ENCODE data around the gene HMCES.

HMCES gene

DNA sequence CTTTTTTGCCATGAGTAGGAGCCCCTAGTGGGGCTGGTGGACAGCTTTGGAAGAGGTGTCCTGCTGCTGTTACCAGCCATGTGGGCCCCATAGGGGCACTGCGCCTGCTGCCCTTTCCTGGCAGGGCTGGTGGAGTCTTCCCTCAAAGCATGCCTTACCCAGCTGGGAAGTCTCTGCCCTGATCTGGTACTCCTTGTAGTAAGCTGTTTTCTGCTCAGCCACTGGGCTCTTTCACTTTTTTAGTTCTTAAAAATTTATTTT lies 26.2 kb downstream of the HMCES start:
- no peak for TF ChIP-seq TOX (CRISPR knock-in tag; IDR thresholded peaks at IDR 0.05; ENCODE audit: borderline replicate concordance)
- no peak for TF ChIP-seq TCF4 (CRISPR knock-in tag; IDR thresholded peaks at IDR 0.05; ENCODE audit: borderline replicate concordance)
- no peak for TF ChIP-seq ZFP3 (CRISPR knock-in tag; IDR thresholded peaks at IDR 0.05)
- no peak for TF ChIP-seq ARNTL (CRISPR knock-in tag; IDR thresholded peaks at IDR 0.05; ENCODE audit: borderline replicate concordance, low read depth)
- TF ChIP-seq, protein P1, sequence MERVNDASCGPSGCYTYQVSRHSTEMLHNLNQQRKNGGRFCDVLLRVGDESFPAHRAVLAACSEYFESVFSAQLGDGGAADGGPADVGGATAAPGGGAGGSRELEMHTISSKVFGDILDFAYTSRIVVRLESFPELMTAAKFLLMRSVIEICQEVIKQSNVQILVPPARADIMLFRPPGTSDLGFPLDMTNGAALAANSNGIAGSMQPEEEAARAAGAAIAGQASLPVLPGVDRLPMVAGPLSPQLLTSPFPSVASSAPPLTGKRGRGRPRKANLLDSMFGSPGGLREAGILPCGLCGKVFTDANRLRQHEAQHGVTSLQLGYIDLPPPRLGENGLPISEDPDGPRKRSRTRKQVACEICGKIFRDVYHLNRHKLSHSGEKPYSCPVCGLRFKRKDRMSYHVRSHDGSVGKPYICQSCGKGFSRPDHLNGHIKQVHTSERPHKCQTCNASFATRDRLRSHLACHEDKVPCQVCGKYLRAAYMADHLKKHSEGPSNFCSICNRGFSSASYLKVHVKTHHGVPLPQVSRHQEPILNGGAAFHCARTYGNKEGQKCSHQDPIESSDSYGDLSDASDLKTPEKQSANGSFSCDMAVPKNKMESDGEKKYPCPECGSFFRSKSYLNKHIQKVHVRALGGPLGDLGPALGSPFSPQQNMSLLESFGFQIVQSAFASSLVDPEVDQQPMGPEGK (CRISPR knock-in tag; IDR thresholded peaks at IDR 0.05; ENCODE audit: borderline replicate concordance) = no peak
- no peak for TF ChIP-seq OSR1 (CRISPR knock-in tag; IDR thresholded peaks at IDR 0.05)
- TF ChIP-seq BACH2 (CRISPR knock-in tag; IDR thresholded peaks at IDR 0.05; ENCODE audit: borderline replicate concordance) = no peak
- no peak for TF ChIP-seq PPARA (CRISPR knock-in tag; IDR thresholded peaks at IDR 0.05; ENCODE audit: borderline replicate concordance)
- no peak for ATAC-seq

GRCh38 chr3:129305592-129306091 lies 27.0 kb downstream of the HMCES start:
- no peak for ATAC-seq
- TF ChIP-seq, protein P2, sequence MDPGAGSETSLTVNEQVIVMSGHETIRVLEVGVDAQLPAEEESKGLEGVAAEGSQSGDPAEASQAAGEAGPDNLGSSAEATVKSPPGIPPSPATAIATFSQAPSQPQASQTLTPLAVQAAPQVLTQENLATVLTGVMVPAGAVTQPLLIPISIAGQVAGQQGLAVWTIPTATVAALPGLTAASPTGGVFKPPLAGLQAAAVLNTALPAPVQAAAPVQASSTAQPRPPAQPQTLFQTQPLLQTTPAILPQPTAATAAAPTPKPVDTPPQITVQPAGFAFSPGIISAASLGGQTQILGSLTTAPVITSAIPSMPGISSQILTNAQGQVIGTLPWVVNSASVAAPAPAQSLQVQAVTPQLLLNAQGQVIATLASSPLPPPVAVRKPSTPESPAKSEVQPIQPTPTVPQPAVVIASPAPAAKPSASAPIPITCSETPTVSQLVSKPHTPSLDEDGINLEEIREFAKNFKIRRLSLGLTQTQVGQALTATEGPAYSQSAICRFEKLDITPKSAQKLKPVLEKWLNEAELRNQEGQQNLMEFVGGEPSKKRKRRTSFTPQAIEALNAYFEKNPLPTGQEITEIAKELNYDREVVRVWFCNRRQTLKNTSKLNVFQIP (CRISPR knock-in tag; IDR thresholded peaks at IDR 0.05; ENCODE audit: borderline replicate concordance, low read depth) = no peak
- no peak for TF ChIP-seq SNAI2 (CRISPR knock-in tag; IDR thresholded peaks at IDR 0.05)
- TF ChIP-seq ZNF8 (CRISPR knock-in tag; IDR thresholded peaks at IDR 0.05) = no peak
- no peak for TF ChIP-seq CSRNP3 (CRISPR knock-in tag; IDR thresholded peaks at IDR 0.05)
- no peak for TF ChIP-seq ISL1 (CRISPR knock-in tag; IDR thresholded peaks at IDR 0.05)
- no peak for TF ChIP-seq ZC3H10 (CRISPR knock-in tag; IDR thresholded peaks at IDR 0.05)
- TF ChIP-seq GLIS3 (CRISPR knock-in tag; IDR thresholded peaks at IDR 0.05) = no peak
- no peak for TF ChIP-seq ZNF565 (CRISPR knock-in tag; conservative IDR thresholded peaks at IDR 0.05; ENCODE audit: low read depth)
- TF ChIP-seq, protein P1 (CRISPR knock-in tag; IDR thresholded peaks at IDR 0.05; ENCODE audit: borderline replicate concordance) = no peak
- no peak for TF ChIP-seq BACH2 (CRISPR knock-in tag; IDR thresholded peaks at IDR 0.05; ENCODE audit: borderline replicate concordance)
- no peak for TF ChIP-seq ZFP3 (CRISPR knock-in tag; IDR thresholded peaks at IDR 0.05)
- TF ChIP-seq OSR1 (CRISPR knock-in tag; IDR thresholded peaks at IDR 0.05) = no peak
- TF ChIP-seq PPARA (CRISPR knock-in tag; IDR thresholded peaks at IDR 0.05; ENCODE audit: borderline replicate concordance) = no peak
- no peak for TF ChIP-seq RARB (CRISPR knock-in tag; IDR thresholded peaks at IDR 0.05)
- TF ChIP-seq, protein P3, sequence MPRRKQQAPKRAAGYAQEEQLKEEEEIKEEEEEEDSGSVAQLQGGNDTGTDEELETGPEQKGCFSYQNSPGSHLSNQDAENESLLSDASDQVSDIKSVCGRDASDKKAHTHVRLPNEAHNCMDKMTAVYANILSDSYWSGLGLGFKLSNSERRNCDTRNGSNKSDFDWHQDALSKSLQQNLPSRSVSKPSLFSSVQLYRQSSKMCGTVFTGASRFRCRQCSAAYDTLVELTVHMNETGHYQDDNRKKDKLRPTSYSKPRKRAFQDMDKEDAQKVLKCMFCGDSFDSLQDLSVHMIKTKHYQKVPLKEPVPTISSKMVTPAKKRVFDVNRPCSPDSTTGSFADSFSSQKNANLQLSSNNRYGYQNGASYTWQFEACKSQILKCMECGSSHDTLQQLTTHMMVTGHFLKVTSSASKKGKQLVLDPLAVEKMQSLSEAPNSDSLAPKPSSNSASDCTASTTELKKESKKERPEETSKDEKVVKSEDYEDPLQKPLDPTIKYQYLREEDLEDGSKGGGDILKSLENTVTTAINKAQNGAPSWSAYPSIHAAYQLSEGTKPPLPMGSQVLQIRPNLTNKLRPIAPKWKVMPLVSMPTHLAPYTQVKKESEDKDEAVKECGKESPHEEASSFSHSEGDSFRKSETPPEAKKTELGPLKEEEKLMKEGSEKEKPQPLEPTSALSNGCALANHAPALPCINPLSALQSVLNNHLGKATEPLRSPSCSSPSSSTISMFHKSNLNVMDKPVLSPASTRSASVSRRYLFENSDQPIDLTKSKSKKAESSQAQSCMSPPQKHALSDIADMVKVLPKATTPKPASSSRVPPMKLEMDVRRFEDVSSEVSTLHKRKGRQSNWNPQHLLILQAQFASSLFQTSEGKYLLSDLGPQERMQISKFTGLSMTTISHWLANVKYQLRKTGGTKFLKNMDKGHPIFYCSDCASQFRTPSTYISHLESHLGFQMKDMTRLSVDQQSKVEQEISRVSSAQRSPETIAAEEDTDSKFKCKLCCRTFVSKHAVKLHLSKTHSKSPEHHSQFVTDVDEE (CRISPR knock-in tag; IDR thresholded peaks at IDR 0.05) = no peak
- no peak for TF ChIP-seq TOX (CRISPR knock-in tag; IDR thresholded peaks at IDR 0.05; ENCODE audit: borderline replicate concordance)
- TF ChIP-seq ZFP30 (CRISPR knock-in tag; IDR thresholded peaks at IDR 0.05) = no peak

- ATAC-seq = no peak
- TF ChIP-seq SNAI2 (CRISPR knock-in tag; IDR thresholded peaks at IDR 0.05) = no peak
- TF ChIP-seq ZC3H10 (CRISPR knock-in tag; IDR thresholded peaks at IDR 0.05) = no peak
- TF ChIP-seq CREB5 (CRISPR knock-in tag; IDR thresholded peaks at IDR 0.05; ENCODE audit: low read depth) = no peak
- TF ChIP-seq GLIS3 (CRISPR knock-in tag; IDR thresholded peaks at IDR 0.05) = no peak
- TF ChIP-seq, protein P2 (CRISPR knock-in tag; IDR thresholded peaks at IDR 0.05; ENCODE audit: borderline replicate concordance, low read depth) = no peak
- no peak for TF ChIP-seq CSDC2 (CRISPR knock-in tag; IDR thresholded peaks at IDR 0.05)
- TF ChIP-seq BACH2 (CRISPR knock-in tag; IDR thresholded peaks at IDR 0.05; ENCODE audit: borderline replicate concordance) = no peak
- no peak for TF ChIP-seq ISL1 (CRISPR knock-in tag; IDR thresholded peaks at IDR 0.05)
- TF ChIP-seq ZFP3 (CRISPR knock-in tag; IDR thresholded peaks at IDR 0.05) = no peak
- TF ChIP-seq ZFP30 (CRISPR knock-in tag; IDR thresholded peaks at IDR 0.05) = no peak
- TF ChIP-seq ESRRG (CRISPR knock-in tag; IDR thresholded peaks at IDR 0.05) = no peak
- no peak for TF ChIP-seq TOX (CRISPR knock-in tag; IDR thresholded peaks at IDR 0.05; ENCODE audit: borderline replicate concordance)
- no peak for TF ChIP-seq TCF4 (CRISPR knock-in tag; IDR thresholded peaks at IDR 0.05; ENCODE audit: borderline replicate concordance)
- no peak for TF ChIP-seq ZNF8 (CRISPR knock-in tag; IDR thresholded peaks at IDR 0.05)
- no peak for TF ChIP-seq PPARA (CRISPR knock-in tag; IDR thresholded peaks at IDR 0.05; ENCODE audit: borderline replicate concordance)
Measured at GRCh38 chr3:129308636-129309035, 30.0 kb downstream of the HMCES start.

Data from SK-N-SH treated with all-trans-retinoic acid at 6 μM for 48 hours (cell line).